ENCODE data around the gene CDKN2AIP. TPM values are rescaled to one million over a fixed set of nuclear protein-coding genes. Genes with fewer than 3 reads are reported as not detected.

CDKN2AIP gene
- total and polyA plus RNA-seq, 4 donors: 9.1 to 19.6 (median 11.4) TPM

GRCh38 chr4:183399616-183400015, 44.8 kb upstream of the CDKN2AIP start:
- Histone ChIP-seq H3K4me1 (ENCODE audit: control insufficient read depth in 5 of 5, insufficient read depth in 5 of 5, low read length in 5 of 5) (peaks cover 0 to 6% (median 0%) of the 10 kb centered on the region in 5 donors), H3K4me3 (no peak overlapping the region), H3K9me3 (ENCODE audit: control insufficient read depth in 4 of 4, insufficient read depth in 3 of 4, low read length in 3 of 4) (no peaks in the 10 kb centered on the region), H3K9ac (ENCODE audit: insufficient read depth in 1 of 2, low read length in 2 of 2) (no peak overlapping the region), H3K27ac (ENCODE audit: low read depth in 1 of 2, low read length in 1 of 2) (no peak overlapping the region), H3K27me3 (ENCODE audit: control insufficient read depth in 3 of 3, insufficient read depth in 3 of 3, low read length in 2 of 3) (no peaks in the 10 kb centered on the region), H3K36me3 (ENCODE audit: control insufficient read depth in 4 of 4, insufficient read depth in 4 of 4, low read length in 4 of 4) (no peaks in the 10 kb centered on the region)
- peak in 1 of 3 donors; percentile 11 for DNase-seq
- TF ChIP-seq CTCF (IDR thresholded peaks at IDR 0.05; ENCODE audit: control extremely low read depth, extremely low read depth): no peak
- 57 to 71% methylated on average over 12 of the region's 12 CpGs for WGBS, 2 donors
- ATAC-seq (ENCODE audit: insufficient read depth, low FRiP score): no peak

- 80 to 84% methylated on average over 5 of the region's 5 CpGs for WGBS, 2 donors
- no peak overlapping the region for H3K4me3 ChIP-seq
- no peak for TF ChIP-seq CTCF (IDR thresholded peaks at IDR 0.05; ENCODE audit: control extremely low read depth, extremely low read depth)
- H3K9me3 ChIP-seq (ENCODE audit: control insufficient read depth in 4 of 4, insufficient read depth in 3 of 4, low read length in 3 of 4): no peaks in the 10 kb centered on the region
- no peak overlapping the region for H3K9ac ChIP-seq (ENCODE audit: insufficient read depth in 1 of 2, low read length in 2 of 2)
- no peak for DNase-seq
- no peak for ATAC-seq (ENCODE audit: insufficient read depth, low FRiP score)
- H3K4me1 ChIP-seq (ENCODE audit: control insufficient read depth in 5 of 5, insufficient read depth in 5 of 5, low read length in 5 of 5): peaks cover 0 to 6% (median 0%) of the 10 kb centered on the region in 5 donors
- H3K27ac ChIP-seq (ENCODE audit: low read depth in 1 of 2, low read length in 1 of 2): no peak overlapping the region
- no peaks in the 10 kb centered on the region for H3K36me3 ChIP-seq (ENCODE audit: control insufficient read depth in 4 of 4, insufficient read depth in 4 of 4, low read length in 4 of 4)
- no peaks in the 10 kb centered on the region for H3K27me3 ChIP-seq (ENCODE audit: control insufficient read depth in 3 of 3, insufficient read depth in 3 of 3, low read length in 2 of 3)
These were observed 44.4 kb upstream of the CDKN2AIP start for GRCh38 chr4:183400035-183400434.

- ATAC-seq (ENCODE audit: insufficient read depth, low FRiP score): no peak
These were observed 43.0 kb upstream of the CDKN2AIP start for GRCh38 chr4:183401473-183401872.

More at GRCh38 chr4:183401473-183401872, 43.0 kb upstream of the CDKN2AIP start:
- TF ChIP-seq CTCF (IDR thresholded peaks at IDR 0.05; ENCODE audit: control extremely low read depth, extremely low read depth): no peak
- no peak for DNase-seq
- Histone ChIP-seq H3K27me3 (ENCODE audit: control insufficient read depth in 3 of 3, insufficient read depth in 3 of 3, low read length in 2 of 3) (no peaks in the 10 kb centered on the region), H3K4me1 (ENCODE audit: control insufficient read depth in 5 of 5, insufficient read depth in 5 of 5, low read length in 5 of 5) (peaks cover 0 to 6% (median 0%) of the 10 kb centered on the region in 5 donors), H3K9me3 (ENCODE audit: control insufficient read depth in 4 of 4, insufficient read depth in 3 of 4, low read length in 3 of 4) (no peaks in the 10 kb centered on the region), H3K27ac (ENCODE audit: low read depth in 1 of 2, low read length in 1 of 2) (no peak overlapping the region), H3K4me3 (no peak overlapping the region), H3K36me3 (ENCODE audit: control insufficient read depth in 4 of 4, insufficient read depth in 4 of 4, low read length in 4 of 4) (no peaks in the 10 kb centered on the region), H3K9ac (ENCODE audit: insufficient read depth in 1 of 2, low read length in 2 of 2) (no peak overlapping the region)
- 91 to 97% methylated on average over 4 of the region's 4 CpGs for WGBS, 2 donors

Measured in lung (tissue), 12 donors.